ENCODE results near the gene MBD6.
"Not testable (repeated sequence)": the region's sequence is repeated elsewhere in the genome, so short reads cannot be mapped to it uniquely, and the experiment has no call there.

MBD6 gene

DNA sequence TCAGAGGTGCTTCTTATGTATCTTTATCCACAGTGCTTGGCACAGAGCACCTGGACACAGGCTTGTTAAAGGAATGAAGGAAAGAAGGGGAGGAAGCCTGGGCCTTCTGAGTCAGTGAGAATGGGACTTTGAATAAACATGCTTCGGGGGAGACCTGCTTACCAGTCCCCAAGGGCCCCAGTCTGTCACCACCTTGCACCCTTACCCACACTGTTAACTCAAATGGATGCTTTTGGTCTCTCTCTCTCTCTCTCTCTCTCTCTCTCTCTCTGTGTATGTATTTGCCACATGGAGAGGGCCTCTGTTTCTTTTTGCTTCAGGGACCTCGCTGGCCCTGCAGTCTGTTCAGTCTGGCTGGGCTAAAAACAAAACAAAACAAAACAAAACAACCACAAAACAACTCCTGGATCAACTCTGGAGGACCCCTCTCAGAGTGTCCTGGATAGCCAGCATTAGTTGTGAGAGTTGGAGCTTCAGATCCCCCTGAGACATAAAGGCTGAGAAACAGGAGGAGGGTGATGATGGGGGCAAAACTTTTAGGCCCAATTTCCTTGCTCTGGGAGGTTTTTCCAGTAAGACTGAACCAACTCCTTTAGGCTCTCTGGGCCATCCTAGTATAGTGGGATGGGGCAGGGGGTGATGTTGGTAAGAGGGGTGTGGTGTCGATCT is 29.1 kb downstream of the MBD6 start:
- no peak for TF ChIP-seq EZH2 (IDR thresholded peaks at IDR 0.05)
- TF ChIP-seq POLR2AphosphoS5 (IDR thresholded peaks at IDR 0.05; ENCODE audit: borderline replicate concordance, low read depth, low read length): no peak
- no peak for TF ChIP-seq FOXP2 (optimal IDR thresholded peaks at IDR 0.05; ENCODE audit: control extremely low read depth, extremely low read length, insufficient read depth)
- no peak overlapping the region for H3K4me3 ChIP-seq
- no peaks in the 10 kb centered on the region for H3K9me3 ChIP-seq (ENCODE audit: low read depth, low read length)
- DNase-seq (ENCODE audit: low read depth, low spot score): no peak
- H3K27ac ChIP-seq: no peak overlapping the region
- H3K36me3 ChIP-seq (ENCODE audit: insufficient read depth, low read length): no peaks in the 10 kb centered on the region
- H3K9ac ChIP-seq (ENCODE audit: insufficient read length): no peak overlapping the region

DNA sequence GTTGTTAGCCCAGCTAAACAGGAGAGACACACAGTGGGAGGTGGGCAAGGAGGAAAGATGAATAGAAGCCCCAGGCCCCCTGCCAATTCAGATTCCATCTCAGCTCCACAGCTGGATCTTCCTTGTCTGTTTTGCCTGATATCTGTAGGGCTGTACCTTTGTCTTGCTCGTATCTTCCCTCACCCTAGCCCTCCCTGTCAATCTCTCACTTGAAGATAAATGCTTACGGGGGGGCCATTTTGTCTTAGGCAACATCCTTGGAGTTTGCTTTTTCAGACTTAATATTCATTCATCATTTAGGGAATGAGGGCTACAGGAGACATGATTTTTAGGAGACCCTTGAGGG is 29.7 kb downstream of the MBD6 start:
- Histone ChIP-seq H3K9ac (ENCODE audit: insufficient read length) (no peak overlapping the region), H3K36me3 (ENCODE audit: insufficient read depth, low read length) (no peaks in the 10 kb centered on the region), H3K4me3 (no peak overlapping the region), H3K27ac (no peak overlapping the region), H3K9me3 (ENCODE audit: low read depth, low read length) (no peaks in the 10 kb centered on the region)
- TF ChIP-seq EZH2 (IDR thresholded peaks at IDR 0.05) (no peak), POLR2AphosphoS5 (IDR thresholded peaks at IDR 0.05; ENCODE audit: borderline replicate concordance, low read depth, low read length) (no peak), FOXP2 (optimal IDR thresholded peaks at IDR 0.05; ENCODE audit: control extremely low read depth, extremely low read length, insufficient read depth) (no peak)
- DNase-seq (ENCODE audit: low read depth, low spot score): no peak

DNA sequence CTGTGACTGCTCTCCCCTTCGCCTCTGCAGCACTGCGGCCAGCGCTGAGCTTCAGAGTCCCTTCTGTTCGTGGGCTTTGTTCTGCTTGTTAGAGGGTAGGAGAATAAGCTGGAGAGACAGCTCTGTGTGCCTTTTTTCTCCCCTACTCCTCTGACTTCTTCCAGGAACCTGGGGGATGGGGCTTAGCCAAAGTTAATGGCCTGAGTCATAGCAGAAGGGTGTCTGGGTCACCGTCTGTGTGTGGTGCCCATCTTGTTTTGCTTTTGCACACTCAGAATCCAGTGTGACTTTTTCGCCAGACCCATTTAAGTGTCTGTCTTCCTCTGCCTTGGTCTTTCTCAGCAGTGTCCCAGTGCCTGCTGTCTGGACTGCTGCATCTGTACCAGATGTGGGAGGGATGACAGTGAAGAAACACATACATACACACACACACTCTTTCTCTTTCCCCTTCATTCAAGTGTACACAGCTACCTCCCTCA is 30.2 kb downstream of the MBD6 start:
- H3K9me3 ChIP-seq (ENCODE audit: low read depth, low read length): no peaks in the 10 kb centered on the region
- no peaks in the 10 kb centered on the region for H3K36me3 ChIP-seq (ENCODE audit: insufficient read depth, low read length)
- no peak for TF ChIP-seq FOXP2 (optimal IDR thresholded peaks at IDR 0.05; ENCODE audit: control extremely low read depth, extremely low read length, insufficient read depth)
- TF ChIP-seq POLR2AphosphoS5 (IDR thresholded peaks at IDR 0.05; ENCODE audit: borderline replicate concordance, low read depth, low read length): no peak
- TF ChIP-seq EZH2 (IDR thresholded peaks at IDR 0.05): no peak
- DNase-seq (ENCODE audit: low read depth, low spot score): no peak
- H3K27ac ChIP-seq: no peak overlapping the region
- no peak overlapping the region for H3K9ac ChIP-seq (ENCODE audit: insufficient read length)
- no peak overlapping the region for H3K4me3 ChIP-seq

DNA sequence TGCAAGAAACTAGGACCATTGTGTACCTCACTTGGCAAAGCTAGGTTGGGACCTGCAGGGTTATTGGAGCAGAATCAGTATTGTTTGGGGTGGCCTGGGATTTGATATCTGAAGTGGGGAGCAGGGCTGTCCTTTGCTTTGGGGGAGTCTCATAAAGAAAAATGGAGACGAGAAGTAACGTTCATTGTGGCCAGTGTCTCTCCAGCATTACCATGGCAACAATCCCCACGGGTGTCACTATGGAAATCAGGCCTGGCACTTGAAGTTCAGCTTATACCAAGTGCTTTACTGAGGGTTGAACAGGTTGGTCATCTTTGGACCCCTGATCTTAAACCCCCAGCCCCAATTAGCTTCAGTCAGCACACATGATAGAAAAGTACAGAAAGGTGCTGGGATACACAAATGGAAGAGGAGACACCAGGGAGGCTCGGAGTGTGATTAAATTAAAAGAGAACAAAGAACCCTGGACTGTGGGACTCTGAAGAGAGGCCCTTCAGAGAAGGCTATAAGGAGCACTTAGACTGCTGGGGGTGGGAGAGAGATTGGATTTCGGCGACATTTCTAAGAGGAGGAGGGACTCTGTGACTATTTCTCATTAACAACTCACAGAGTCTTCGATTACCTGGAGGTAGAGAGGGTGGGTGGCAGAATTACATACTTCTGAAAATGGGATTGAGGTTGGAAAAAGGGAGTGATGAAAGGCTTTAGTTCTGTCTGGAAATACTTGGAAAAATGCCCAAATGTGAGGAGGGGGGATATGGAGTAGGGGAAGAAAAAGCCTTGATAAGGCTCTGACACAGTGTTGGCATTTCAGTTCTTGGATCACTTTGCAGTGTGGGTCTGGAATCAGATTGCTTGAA is 30.9 kb downstream of the MBD6 start:
- DNase-seq (ENCODE audit: low read depth, low spot score): no peak
- Histone ChIP-seq H3K36me3 (ENCODE audit: insufficient read depth, low read length) (no peaks in the 10 kb centered on the region), H3K9ac (ENCODE audit: insufficient read length) (no peak overlapping the region), H3K27ac (no peak overlapping the region), H3K9me3 (ENCODE audit: low read depth, low read length) (no peaks in the 10 kb centered on the region), H3K4me3 (no peak overlapping the region)
- TF ChIP-seq POLR2AphosphoS5 (IDR thresholded peaks at IDR 0.05; ENCODE audit: borderline replicate concordance, low read depth, low read length) (no peak), EZH2 (IDR thresholded peaks at IDR 0.05) (no peak), FOXP2 (optimal IDR thresholded peaks at IDR 0.05; ENCODE audit: control extremely low read depth, extremely low read length, insufficient read depth) (no peak)

DNA sequence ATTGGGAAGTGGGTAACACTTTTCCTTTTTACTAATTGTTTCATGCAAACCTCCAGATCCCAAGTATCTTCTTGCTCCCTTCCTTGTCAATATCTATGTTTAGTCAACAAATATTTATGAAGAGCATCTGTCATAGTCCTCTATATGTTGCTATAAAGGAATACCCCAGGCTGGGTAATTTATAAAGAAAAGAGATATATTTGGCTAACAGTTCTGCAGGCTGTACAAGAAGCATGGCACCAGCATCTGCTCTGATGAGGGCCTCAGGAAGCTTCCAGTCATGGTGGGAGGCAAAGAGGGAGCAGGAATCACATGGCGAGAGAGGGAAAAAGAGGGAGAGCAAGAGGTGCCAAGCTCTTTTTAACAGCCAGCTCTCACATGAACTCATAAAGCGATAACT is 31.8 kb downstream of the MBD6 start:
- TF ChIP-seq POLR2AphosphoS5 (IDR thresholded peaks at IDR 0.05; ENCODE audit: borderline replicate concordance, low read depth, low read length) (no peak), FOXP2 (optimal IDR thresholded peaks at IDR 0.05; ENCODE audit: control extremely low read depth, extremely low read length, insufficient read depth) (no peak)
- Histone ChIP-seq H3K27ac (no peak overlapping the region), H3K4me3 (no peak overlapping the region), H3K9ac (ENCODE audit: insufficient read length) (no peak overlapping the region), H3K9me3 (ENCODE audit: low read depth, low read length) (no peaks in the 10 kb centered on the region), H3K36me3 (ENCODE audit: insufficient read depth, low read length) (no peaks in the 10 kb centered on the region)
- no peak for DNase-seq (ENCODE audit: low read depth, low spot score)

DNA sequence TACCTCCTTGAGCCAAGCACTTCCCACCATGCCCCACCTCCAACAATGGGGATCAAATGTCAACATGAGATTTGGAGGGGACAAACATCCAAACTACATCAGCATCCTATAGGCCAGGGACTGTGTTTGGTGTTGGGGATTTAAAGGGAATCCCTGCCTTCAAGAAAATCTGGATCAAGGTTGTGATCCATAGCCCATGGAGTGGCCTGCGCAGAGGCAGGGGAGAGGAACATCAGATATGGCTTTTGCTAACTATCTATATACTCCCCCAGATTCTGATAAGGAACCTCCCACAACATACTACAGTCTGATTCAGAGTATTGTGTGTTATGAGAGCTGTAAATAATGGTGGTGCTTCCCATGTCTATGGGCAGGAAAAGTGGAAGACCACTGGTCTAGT is 32.3 kb downstream of the MBD6 start:
- no peak overlapping the region for H3K27ac ChIP-seq

DNA sequence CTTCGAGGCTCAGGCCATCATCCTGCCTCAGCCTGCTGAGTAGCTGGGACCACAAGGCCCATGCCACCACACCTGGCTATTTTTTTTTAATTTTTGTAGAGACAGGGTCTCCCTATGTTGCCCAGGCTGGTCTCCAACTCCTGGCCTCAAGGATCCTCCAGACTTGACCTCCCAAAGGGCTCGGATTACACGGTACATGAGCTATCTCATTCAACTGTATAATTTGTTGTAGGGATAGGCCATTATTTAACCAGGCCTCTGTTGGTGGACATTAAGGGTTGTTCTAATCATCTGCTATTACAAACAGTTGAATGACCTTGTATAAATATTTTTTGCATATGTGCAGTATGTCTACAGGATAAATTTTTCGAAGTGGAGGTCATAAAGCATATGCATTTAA is 36.2 kb downstream of the MBD6 start:
- Histone ChIP-seq H3K4me3 (no peak overlapping the region), H3K36me3 (ENCODE audit: insufficient read depth, low read length) (no peaks in the 10 kb centered on the region), H3K9ac (ENCODE audit: insufficient read length) (no peak overlapping the region), H3K9me3 (ENCODE audit: low read depth, low read length) (no peaks in the 10 kb centered on the region), H3K27ac (no peak overlapping the region)
- TF ChIP-seq FOXP2 (optimal IDR thresholded peaks at IDR 0.05; ENCODE audit: control extremely low read depth, extremely low read length, insufficient read depth) (no peak), POLR2AphosphoS5 (IDR thresholded peaks at IDR 0.05; ENCODE audit: borderline replicate concordance, low read depth, low read length) (no peak), EZH2 (IDR thresholded peaks at IDR 0.05) (no peak)
- DNase-seq (ENCODE audit: low read depth, low spot score): no peak

More for the DNA sequence above, 32.3 kb downstream of the MBD6 start:
- no peaks in the 10 kb centered on the region for H3K9me3 ChIP-seq (ENCODE audit: low read depth, low read length)
- no peaks in the 10 kb centered on the region for H3K36me3 ChIP-seq (ENCODE audit: insufficient read depth, low read length)
- H3K9ac ChIP-seq (ENCODE audit: insufficient read length): no peak overlapping the region
- TF ChIP-seq FOXP2 (optimal IDR thresholded peaks at IDR 0.05; ENCODE audit: control extremely low read depth, extremely low read length, insufficient read depth) (no peak), EZH2 (IDR thresholded peaks at IDR 0.05) (no peak), POLR2AphosphoS5 (IDR thresholded peaks at IDR 0.05; ENCODE audit: borderline replicate concordance, low read depth, low read length) (no peak)
- DNase-seq (ENCODE audit: low read depth, low spot score): no peak
- no peak overlapping the region for H3K4me3 ChIP-seq

DNA sequence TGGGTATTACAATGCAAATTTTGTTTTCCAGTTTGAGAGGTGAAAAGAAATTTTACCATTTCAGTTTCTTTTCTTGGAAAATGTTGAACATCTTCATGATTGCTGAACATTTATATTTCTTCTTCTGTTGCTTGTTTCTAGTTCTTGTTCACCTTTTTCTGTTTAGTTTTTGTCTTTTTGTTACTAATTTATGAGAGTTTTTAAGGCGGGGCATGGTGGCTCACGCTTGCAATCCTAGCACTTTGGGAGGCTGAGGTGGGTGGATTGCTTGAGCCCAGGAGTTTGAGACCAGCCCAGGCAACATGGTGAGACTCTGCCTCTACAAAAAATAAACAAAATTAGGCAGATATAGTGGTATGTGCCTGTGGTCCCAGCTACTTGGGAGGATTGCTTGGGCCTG is 37.9 kb downstream of the MBD6 start:
- H3K36me3 ChIP-seq (ENCODE audit: insufficient read depth, low read length): no peaks in the 10 kb centered on the region
- no peak overlapping the region for H3K9ac ChIP-seq (ENCODE audit: insufficient read length)
- no peak overlapping the region for H3K27ac ChIP-seq
- TF ChIP-seq POLR2AphosphoS5 (IDR thresholded peaks at IDR 0.05; ENCODE audit: borderline replicate concordance, low read depth, low read length) (no peak), EZH2 (IDR thresholded peaks at IDR 0.05) (no peak), FOXP2 (optimal IDR thresholded peaks at IDR 0.05; ENCODE audit: control extremely low read depth, extremely low read length, insufficient read depth) (no peak)
- no peak overlapping the region for H3K4me3 ChIP-seq
- no peak for DNase-seq (ENCODE audit: low read depth, low spot score)
- H3K9me3 ChIP-seq (ENCODE audit: low read depth, low read length): no peaks in the 10 kb centered on the region

DNA sequence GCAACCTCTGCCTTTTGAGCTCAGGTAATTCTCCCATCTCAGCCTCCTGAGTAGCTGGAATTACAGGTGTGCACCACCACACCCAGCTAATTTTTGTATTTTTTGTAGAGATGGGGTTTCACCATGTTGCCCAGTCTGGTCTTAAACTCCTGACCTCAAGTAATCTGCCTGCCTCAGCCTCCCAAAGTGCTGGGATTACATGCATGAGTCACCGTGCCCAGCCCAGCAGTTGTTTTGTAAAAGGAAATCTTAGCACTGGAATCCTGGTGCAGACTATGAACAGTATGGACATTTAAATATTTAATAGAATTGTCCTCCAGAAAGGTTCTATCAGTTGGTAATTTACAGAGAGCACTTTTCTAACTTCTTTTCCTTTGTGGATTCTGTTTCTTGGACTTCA is 38.5 kb downstream of the MBD6 start:
- H3K36me3 ChIP-seq (ENCODE audit: insufficient read depth, low read length); H3K9ac ChIP-seq (ENCODE audit: insufficient read length); H3K9me3 ChIP-seq (ENCODE audit: low read depth, low read length); H3K27ac ChIP-seq; DNase-seq (ENCODE audit: low read depth, low spot score); H3K4me3 ChIP-seq: not testable (repeated sequence)
